ENCODE measurements around the gene ZNF487.
A peak's percentile ranks its signal among the peaks of the same experiment; 100 is the strongest.
"Not testable (repeated sequence)": the region's sequence is repeated elsewhere in the genome, so short reads cannot be mapped to it uniquely, and the experiment has no call there.

Gene ZNF487

GRCh38 chr10:43454025-43454424 is 17.1 kb downstream of the ZNF487 start:
- H3K4me3 ChIP-seq (ENCODE audit: low read depth in 1 of 2, low read length in 2 of 2); H3K27me3 ChIP-seq (ENCODE audit: control insufficient read depth in 1 of 2, insufficient read depth in 2 of 2, low read length in 2 of 2); H3K9me3 ChIP-seq (ENCODE audit: control insufficient read depth in 1 of 2, low read length in 2 of 2); H3K36me3 ChIP-seq (ENCODE audit: control insufficient read depth in 1 of 2, insufficient read depth in 2 of 2, low read length in 2 of 2); H3K27ac ChIP-seq (ENCODE audit: low read depth, low read length): not testable (repeated sequence)
- Histone ChIP-seq H3K9ac (ENCODE audit: low read depth in 1 of 2, low read length in 2 of 2) (peak overlapping the region in 1 of 2 donors; percentile 82), H3K4me1 (ENCODE audit: control insufficient read depth in 1 of 2, insufficient read depth in 2 of 2, low read length in 2 of 2) (peaks cover 10 to 19% of the 10 kb centered on the region in 2 donors)

- not testable (repeated sequence) for H3K27ac ChIP-seq (ENCODE audit: low read depth, low read length)
- Histone ChIP-seq H3K4me3 (ENCODE audit: low read depth in 1 of 2, low read length in 2 of 2) (peak overlapping the region; percentile 72 to 76), H3K9ac (ENCODE audit: low read depth in 1 of 2, low read length in 2 of 2) (peak overlapping the region; percentile 76 to 82)
These were observed 19.6 kb downstream of the ZNF487 start for GRCh38 chr10:43456561-43456960.

GRCh38 chr10:43458227-43458626 is 21.3 kb downstream of the ZNF487 start:
- Histone ChIP-seq H3K36me3 (ENCODE audit: control insufficient read depth in 1 of 2, insufficient read depth in 2 of 2, low read length in 2 of 2) (no peaks in the 10 kb centered on the region), H3K9ac (ENCODE audit: low read depth in 1 of 2, low read length in 2 of 2) (no peak overlapping the region), H3K9me3 (ENCODE audit: control insufficient read depth in 1 of 2, low read length in 2 of 2) (no peaks in the 10 kb centered on the region), H3K27me3 (ENCODE audit: control insufficient read depth in 1 of 2, insufficient read depth in 2 of 2, low read length in 2 of 2) (no peaks in the 10 kb centered on the region), H3K27ac (ENCODE audit: low read depth, low read length) (no peak overlapping the region), H3K4me1 (ENCODE audit: control insufficient read depth in 1 of 2, insufficient read depth in 2 of 2, low read length in 2 of 2) (peaks cover 14% of the 10 kb centered on the region in 2 donors), H3K4me3 (ENCODE audit: low read depth in 1 of 2, low read length in 2 of 2) (no peak overlapping the region)

More at GRCh38 chr10:43456561-43456960, 19.6 kb downstream of the ZNF487 start:
- not testable (repeated sequence) for H3K27me3 ChIP-seq (ENCODE audit: control insufficient read depth in 1 of 2, insufficient read depth in 2 of 2, low read length in 2 of 2); H3K36me3 ChIP-seq (ENCODE audit: control insufficient read depth in 1 of 2, insufficient read depth in 2 of 2, low read length in 2 of 2); H3K9me3 ChIP-seq (ENCODE audit: control insufficient read depth in 1 of 2, low read length in 2 of 2)
- H3K4me1 ChIP-seq (ENCODE audit: control insufficient read depth in 1 of 2, insufficient read depth in 2 of 2, low read length in 2 of 2): peaks cover 10 to 19% of the 10 kb centered on the region in 2 donors

GRCh38 chr10:43461950-43462349 is 25.0 kb downstream of the ZNF487 start:
- Histone ChIP-seq H3K9me3 (ENCODE audit: control insufficient read depth in 1 of 2, low read length in 2 of 2) (no peaks in the 10 kb centered on the region), H3K36me3 (ENCODE audit: control insufficient read depth in 1 of 2, insufficient read depth in 2 of 2, low read length in 2 of 2) (no peaks in the 10 kb centered on the region), H3K4me3 (ENCODE audit: low read depth in 1 of 2, low read length in 2 of 2) (peak overlapping the region; percentile 54 to 57), H3K4me1 (ENCODE audit: control insufficient read depth in 1 of 2, insufficient read depth in 2 of 2, low read length in 2 of 2) (peaks cover 0 to 4% of the 10 kb centered on the region in 2 donors), H3K9ac (ENCODE audit: low read depth in 1 of 2, low read length in 2 of 2) (peak overlapping the region; percentile 35 to 64), H3K27me3 (ENCODE audit: control insufficient read depth in 1 of 2, insufficient read depth in 2 of 2, low read length in 2 of 2) (no peaks in the 10 kb centered on the region), H3K27ac (ENCODE audit: low read depth, low read length) (no peak overlapping the region)

- not testable (repeated sequence) for H3K4me1 ChIP-seq (ENCODE audit: control insufficient read depth in 1 of 2, insufficient read depth in 2 of 2, low read length in 2 of 2); H3K4me3 ChIP-seq (ENCODE audit: low read depth in 1 of 2, low read length in 2 of 2); H3K9me3 ChIP-seq (ENCODE audit: control insufficient read depth in 1 of 2, low read length in 2 of 2); H3K27me3 ChIP-seq (ENCODE audit: control insufficient read depth in 1 of 2, insufficient read depth in 2 of 2, low read length in 2 of 2); H3K9ac ChIP-seq (ENCODE audit: low read depth in 1 of 2, low read length in 2 of 2); H3K27ac ChIP-seq (ENCODE audit: low read depth, low read length); H3K36me3 ChIP-seq (ENCODE audit: control insufficient read depth in 1 of 2, insufficient read depth in 2 of 2, low read length in 2 of 2)
These were observed 28.3 kb downstream of the ZNF487 start for GRCh38 chr10:43465086-43465735.

GRCh38 chr10:43465736-43466120 is 28.8 kb downstream of the ZNF487 start:
- H3K9me3 ChIP-seq (ENCODE audit: control insufficient read depth in 1 of 2, low read length in 2 of 2); H3K27ac ChIP-seq (ENCODE audit: low read depth, low read length); H3K9ac ChIP-seq (ENCODE audit: low read depth in 1 of 2, low read length in 2 of 2); H3K27me3 ChIP-seq (ENCODE audit: control insufficient read depth in 1 of 2, insufficient read depth in 2 of 2, low read length in 2 of 2); H3K36me3 ChIP-seq (ENCODE audit: control insufficient read depth in 1 of 2, insufficient read depth in 2 of 2, low read length in 2 of 2); H3K4me1 ChIP-seq (ENCODE audit: control insufficient read depth in 1 of 2, insufficient read depth in 2 of 2, low read length in 2 of 2); H3K4me3 ChIP-seq (ENCODE audit: low read depth in 1 of 2, low read length in 2 of 2): not testable (repeated sequence)

- Histone ChIP-seq H3K9me3 (ENCODE audit: control insufficient read depth in 1 of 2, low read length in 2 of 2) (no peaks in the 10 kb centered on the region), H3K4me3 (ENCODE audit: low read depth in 1 of 2, low read length in 2 of 2) (no peak overlapping the region), H3K9ac (ENCODE audit: low read depth in 1 of 2, low read length in 2 of 2) (no peak overlapping the region), H3K36me3 (ENCODE audit: control insufficient read depth in 1 of 2, insufficient read depth in 2 of 2, low read length in 2 of 2) (no peaks in the 10 kb centered on the region), H3K4me1 (ENCODE audit: control insufficient read depth in 1 of 2, insufficient read depth in 2 of 2, low read length in 2 of 2) (peaks cover 0 to 5% of the 10 kb centered on the region in 2 donors), H3K27ac (ENCODE audit: low read depth, low read length) (no peak overlapping the region), H3K27me3 (ENCODE audit: control insufficient read depth in 1 of 2, insufficient read depth in 2 of 2, low read length in 2 of 2) (no peaks in the 10 kb centered on the region)
These were observed 34.2 kb downstream of the ZNF487 start for GRCh38 chr10:43471146-43471545.

GRCh38 chr10:43471935-43472720 is 35.2 kb downstream of the ZNF487 start:
- Histone ChIP-seq H3K4me1 (ENCODE audit: control insufficient read depth in 1 of 2, insufficient read depth in 2 of 2, low read length in 2 of 2) (peaks cover 0 to 5% of the 10 kb centered on the region in 2 donors), H3K27ac (ENCODE audit: low read depth, low read length) (no peak overlapping the region), H3K9ac (ENCODE audit: low read depth in 1 of 2, low read length in 2 of 2) (no peak overlapping the region), H3K27me3 (ENCODE audit: control insufficient read depth in 1 of 2, insufficient read depth in 2 of 2, low read length in 2 of 2) (no peaks in the 10 kb centered on the region), H3K36me3 (ENCODE audit: control insufficient read depth in 1 of 2, insufficient read depth in 2 of 2, low read length in 2 of 2) (no peaks in the 10 kb centered on the region), H3K9me3 (ENCODE audit: control insufficient read depth in 1 of 2, low read length in 2 of 2) (no peaks in the 10 kb centered on the region), H3K4me3 (ENCODE audit: low read depth in 1 of 2, low read length in 2 of 2) (no peak overlapping the region)

- H3K9me3 ChIP-seq (ENCODE audit: control insufficient read depth in 1 of 2, low read length in 2 of 2): peaks cover 18 to 24% of the 10 kb centered on the region in 2 donors
- no peak overlapping the region for H3K9ac ChIP-seq (ENCODE audit: low read depth in 1 of 2, low read length in 2 of 2)
- H3K27me3 ChIP-seq (ENCODE audit: control insufficient read depth in 1 of 2, insufficient read depth in 2 of 2, low read length in 2 of 2): no peaks in the 10 kb centered on the region
- H3K36me3 ChIP-seq (ENCODE audit: control insufficient read depth in 1 of 2, insufficient read depth in 2 of 2, low read length in 2 of 2): peaks cover 4% of the 10 kb centered on the region in 2 donors
- H3K4me1 ChIP-seq (ENCODE audit: control insufficient read depth in 1 of 2, insufficient read depth in 2 of 2, low read length in 2 of 2): no peaks in the 10 kb centered on the region
- no peak overlapping the region for H3K27ac ChIP-seq (ENCODE audit: low read depth, low read length)
- H3K4me3 ChIP-seq (ENCODE audit: low read depth in 1 of 2, low read length in 2 of 2): no peak overlapping the region
These were observed 42.4 kb downstream of the ZNF487 start for GRCh38 chr10:43479275-43479674.

GRCh38 chr10:43482319-43483078 is 45.6 kb downstream of the ZNF487 start:
- H3K9ac ChIP-seq (ENCODE audit: low read depth in 1 of 2, low read length in 2 of 2): no peak overlapping the region
- peaks cover 4% of the 10 kb centered on the region in 2 donors for H3K36me3 ChIP-seq (ENCODE audit: control insufficient read depth in 1 of 2, insufficient read depth in 2 of 2, low read length in 2 of 2)
- no peaks in the 10 kb centered on the region for H3K27me3 ChIP-seq (ENCODE audit: control insufficient read depth in 1 of 2, insufficient read depth in 2 of 2, low read length in 2 of 2)
- peaks cover 20 to 29% of the 10 kb centered on the region in 2 donors for H3K9me3 ChIP-seq (ENCODE audit: control insufficient read depth in 1 of 2, low read length in 2 of 2)
- H3K4me3 ChIP-seq (ENCODE audit: low read depth in 1 of 2, low read length in 2 of 2): no peak overlapping the region
- no peaks in the 10 kb centered on the region for H3K4me1 ChIP-seq (ENCODE audit: control insufficient read depth in 1 of 2, insufficient read depth in 2 of 2, low read length in 2 of 2)
- H3K27ac ChIP-seq (ENCODE audit: low read depth, low read length): no peak overlapping the region
